HG03175 (cell line): ENCODE results near the gene PIK3R3.

ENCODE experiments used
- ATAC-seq: cut with Tn5 transposase; IDR thresholded peaks from one replicate; pipeline ENCODE4 v1.9.1; 2021; ENCODE audit warnings: mild to moderate bottlenecking, moderate library complexity; ENCODE audit not compliant: unreplicated experiment

The PIK3R3 gene

DNA sequence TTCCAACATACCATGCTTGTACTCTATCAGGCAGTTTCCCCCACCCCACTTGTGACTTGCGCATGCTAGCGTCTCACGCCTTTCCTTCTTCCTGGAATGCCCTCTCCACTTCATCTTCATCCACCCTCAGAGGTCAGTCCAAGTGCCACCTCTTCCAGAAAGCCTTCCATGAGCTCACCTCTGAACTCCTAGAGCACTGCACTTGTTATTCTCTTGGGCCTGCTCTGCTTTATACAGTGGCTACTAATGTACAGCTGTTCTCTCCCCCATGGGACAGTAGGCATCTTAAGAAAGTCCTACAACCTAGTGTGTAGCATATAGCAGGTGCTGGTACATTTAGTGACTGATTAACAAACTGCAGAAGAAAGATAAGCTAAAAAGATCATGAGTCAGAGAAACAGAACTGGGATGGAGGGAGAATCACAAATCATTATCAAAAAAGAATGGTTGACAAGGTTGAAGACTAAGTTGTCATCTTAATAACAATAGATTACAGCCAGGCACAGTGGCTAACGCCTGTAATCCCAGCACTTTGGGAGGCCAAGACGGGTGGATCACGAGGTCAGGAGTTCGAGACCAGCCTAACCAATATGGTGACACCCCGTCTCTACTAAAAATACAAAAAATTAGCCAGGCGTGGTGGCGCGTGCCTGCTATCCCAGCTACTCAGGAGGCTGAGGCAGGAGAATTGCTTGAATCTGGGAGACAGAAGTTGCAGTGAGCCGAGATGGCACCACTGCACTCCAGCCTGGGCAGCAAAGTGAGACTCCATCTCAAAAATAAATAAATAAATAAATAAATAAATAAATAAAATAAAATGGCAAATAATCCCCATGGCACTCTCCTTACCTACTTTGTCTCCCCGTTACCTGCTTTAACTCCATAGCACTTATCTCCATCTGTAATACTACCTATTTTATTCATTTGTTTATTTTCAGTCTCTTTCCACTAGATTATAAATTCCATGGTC lies 26.2 kb upstream of the PIK3R3 start:
- peak; percentile 92 for ATAC-seq

DNA sequence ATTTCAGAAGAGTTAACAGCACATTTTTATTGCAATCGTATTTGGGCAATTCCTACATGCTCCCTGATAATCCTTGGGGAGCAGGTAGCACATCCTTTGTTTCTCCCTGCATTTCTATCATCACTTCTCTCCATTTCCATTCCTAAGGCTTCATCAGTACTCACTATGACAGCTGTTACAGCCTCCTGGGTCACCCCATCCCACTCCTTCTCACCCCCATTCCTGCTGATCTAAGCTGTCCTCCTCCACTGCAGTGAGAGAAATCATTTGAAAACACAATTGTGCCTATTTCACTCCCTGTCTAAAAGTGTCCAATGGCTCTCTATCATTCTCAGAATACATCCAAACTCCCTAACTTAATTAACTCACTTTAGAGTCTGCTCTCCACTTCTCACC lies 25.5 kb upstream of the PIK3R3 start:
- ATAC-seq: no peak

DNA sequence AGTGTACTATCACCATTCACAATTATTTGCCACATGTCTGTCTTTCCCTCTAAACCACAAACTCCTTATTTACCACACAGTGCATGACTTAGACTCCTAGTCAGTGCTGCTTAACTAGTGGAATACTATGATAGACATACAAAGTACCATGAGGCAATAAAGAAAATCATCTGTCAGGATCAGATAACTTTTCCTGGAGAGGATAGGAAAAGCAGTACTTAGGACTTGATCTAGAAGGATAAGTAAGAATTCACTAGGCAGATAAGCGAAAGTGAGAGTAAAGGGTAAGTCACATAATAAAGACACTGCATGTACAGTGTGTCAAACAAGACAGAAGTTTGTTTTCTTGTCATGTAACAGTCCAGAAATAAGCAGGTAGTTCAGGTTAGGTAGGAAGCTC lies 21.3 kb upstream of the PIK3R3 start:
- ATAC-seq: no peak

DNA sequence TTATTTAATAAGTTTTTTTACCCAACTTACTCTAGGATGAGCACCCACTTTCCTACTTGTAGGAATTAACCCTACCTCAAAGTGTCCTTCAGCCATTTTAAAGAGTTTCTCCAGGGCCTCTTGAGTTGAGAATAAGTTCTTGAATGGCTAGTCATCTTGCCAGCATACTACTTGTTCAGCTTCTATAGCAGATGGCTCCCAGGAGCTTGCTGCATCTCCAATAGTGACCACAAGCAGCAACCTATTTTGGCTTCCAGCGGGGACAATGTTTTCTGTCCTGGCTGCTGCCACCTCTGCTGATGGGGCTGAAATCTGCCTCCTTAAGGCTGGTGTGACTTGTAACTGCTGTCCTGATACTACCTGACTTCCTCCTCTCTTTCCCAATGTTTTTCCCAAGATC lies 20.8 kb upstream of the PIK3R3 start:
- ATAC-seq: no peak

DNA sequence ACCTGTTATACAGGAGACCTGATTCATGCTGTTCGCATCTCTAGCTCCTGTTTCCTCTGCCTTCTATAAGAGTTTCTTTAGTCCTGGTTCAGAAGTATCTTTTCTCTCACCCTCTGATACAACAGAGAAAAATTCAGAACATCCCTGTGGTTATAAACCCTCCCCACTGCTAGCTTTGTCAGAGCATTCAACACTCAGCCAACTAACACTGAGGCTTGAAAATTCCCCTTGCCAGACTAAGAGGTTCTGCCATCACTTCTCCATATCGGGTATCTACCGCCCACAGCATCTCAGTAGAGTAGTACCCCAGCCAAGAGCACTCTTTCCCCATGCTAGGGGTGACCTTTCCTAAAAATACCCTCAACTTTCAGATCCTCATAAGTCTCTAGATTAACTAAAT lies 19.6 kb upstream of the PIK3R3 start:
- no peak for ATAC-seq

DNA sequence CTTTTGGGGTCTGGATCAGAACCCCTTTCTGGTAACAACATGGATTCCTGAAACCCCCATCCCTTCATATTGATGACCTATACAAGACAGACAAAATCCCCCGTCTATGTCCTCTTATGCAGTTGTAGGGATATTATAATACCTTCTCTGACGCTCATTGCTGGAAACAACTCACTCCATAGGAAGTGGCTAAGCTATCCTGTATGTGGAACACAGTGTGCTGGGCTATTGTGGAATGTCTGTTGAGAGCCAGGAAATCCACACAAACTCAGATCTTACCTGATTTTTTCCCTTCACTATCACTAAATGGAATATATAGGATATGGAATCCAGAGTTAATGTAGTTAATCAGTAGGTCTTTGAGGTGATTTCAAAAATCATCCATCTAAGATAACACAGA lies 17.7 kb upstream of the PIK3R3 start:
- no peak for ATAC-seq

DNA sequence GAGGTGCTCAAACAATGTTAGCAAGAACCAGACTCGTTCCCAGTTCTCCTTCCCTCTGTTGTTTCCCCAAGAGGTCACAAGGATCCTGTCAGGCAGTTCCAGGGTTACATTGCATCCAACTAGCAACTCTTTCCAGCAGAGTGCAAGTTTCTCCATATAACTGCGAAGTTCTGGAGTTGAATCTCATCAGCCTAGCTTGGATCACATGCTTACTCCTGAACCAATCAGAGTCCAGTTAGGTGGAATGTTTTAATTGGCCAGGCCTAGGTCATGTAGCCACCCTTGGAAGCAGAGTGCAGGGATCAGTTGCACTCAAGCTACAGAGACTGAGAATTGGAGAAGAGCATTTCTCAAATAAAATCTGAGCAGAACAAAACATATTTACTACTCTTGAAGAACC lies 15.9 kb upstream of the PIK3R3 start:
- ATAC-seq: no peak

DNA sequence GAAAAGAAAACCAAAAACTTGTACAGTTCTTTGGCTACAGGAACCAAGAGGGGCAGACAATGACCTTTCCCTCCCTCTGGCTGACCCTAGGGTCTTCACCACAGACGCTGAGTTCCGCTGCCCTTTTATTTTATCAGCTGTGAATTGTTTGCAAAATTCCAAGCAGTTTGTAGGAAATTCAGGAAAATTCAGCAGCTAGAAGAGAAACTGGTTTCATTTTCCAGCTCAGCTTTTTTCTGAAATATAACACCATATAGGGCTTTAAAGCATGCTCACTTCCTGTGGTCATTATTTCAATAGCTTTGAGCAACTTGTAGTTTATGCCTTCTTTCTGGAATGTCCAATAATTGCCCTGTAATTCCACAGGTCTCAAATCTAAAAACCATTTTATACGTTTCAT lies 5.5 kb upstream of the PIK3R3 start:
- no peak for ATAC-seq

DNA sequence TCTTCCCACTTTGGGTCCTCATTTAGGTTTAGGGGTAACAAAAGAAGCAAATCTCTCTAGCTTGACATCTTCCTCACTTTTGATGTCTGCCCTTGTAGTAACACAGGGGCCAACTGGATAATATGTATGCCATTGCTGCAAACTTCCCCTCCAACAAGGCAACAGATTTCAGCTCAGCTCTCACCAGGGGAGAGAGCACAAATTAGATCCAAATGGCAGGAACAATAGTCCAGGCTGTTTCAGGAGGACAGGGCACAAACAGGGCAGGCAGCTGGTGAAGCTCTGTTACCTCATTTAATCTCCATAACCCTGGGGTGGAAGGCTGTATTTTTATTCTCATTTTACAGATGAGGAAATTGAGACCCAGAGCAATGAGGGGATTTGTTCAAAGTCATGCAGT lies 4.3 kb upstream of the PIK3R3 start:
- no peak for ATAC-seq

DNA sequence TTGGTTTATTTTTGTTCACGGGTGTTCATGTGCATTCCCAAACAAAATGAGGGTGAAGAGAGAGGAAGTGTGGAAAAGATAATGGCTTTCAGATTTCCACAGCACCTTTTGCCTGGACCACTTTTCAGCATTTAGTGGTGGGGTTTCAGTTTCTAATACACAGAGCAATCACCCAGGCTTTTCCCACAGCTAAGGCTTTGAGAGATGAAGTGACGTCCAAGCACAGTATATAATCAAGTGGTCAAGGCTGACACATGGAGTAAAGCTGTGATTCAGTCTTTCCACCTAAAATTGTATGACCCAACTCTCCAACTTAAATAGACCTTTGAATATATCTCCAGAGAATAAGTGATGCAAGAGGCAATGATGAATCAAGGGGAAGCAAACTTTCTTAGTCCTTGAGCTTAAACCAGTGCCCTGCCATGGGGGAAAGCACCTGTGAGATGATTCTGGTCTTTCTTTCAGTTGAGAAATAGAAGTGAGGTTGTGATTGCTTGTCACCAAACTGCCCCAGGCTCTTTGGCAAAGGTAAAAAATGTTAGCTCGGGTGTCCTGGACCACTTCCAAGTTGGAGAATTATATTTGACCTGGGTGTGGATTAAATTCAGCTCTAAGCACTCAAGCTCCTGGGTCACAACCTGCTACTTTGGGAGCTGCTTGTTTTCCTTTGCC lies 2.4 kb upstream of the PIK3R3 start:
- no peak for ATAC-seq

DNA sequence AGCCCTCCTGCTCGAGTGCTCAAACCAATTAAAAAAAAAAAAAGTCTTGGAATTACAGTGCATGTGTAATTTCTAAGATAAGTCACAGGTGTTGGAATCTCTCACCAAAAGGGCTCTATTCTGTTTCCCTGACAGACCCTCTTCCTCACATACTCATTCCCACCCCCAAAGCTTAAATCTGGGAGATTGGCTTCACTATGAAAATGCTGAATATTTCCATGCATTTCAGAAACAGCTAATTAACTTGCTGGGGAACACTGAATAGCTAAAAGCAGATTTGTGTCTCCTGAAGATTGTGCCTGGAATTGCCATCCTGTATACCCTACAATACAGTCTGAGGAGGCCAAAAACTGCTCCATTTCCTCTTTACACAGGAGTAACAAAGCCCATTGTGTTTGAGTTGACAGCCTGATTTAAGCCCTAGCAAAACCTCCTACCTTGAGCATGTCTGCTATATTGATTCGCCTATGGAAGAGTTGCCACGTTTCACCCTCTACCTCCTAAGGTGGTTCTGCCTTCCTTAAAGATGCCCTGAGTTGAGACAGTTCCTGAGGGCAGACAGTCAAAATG lies 1.4 kb upstream of the PIK3R3 start:
- ATAC-seq: no peak

DNA sequence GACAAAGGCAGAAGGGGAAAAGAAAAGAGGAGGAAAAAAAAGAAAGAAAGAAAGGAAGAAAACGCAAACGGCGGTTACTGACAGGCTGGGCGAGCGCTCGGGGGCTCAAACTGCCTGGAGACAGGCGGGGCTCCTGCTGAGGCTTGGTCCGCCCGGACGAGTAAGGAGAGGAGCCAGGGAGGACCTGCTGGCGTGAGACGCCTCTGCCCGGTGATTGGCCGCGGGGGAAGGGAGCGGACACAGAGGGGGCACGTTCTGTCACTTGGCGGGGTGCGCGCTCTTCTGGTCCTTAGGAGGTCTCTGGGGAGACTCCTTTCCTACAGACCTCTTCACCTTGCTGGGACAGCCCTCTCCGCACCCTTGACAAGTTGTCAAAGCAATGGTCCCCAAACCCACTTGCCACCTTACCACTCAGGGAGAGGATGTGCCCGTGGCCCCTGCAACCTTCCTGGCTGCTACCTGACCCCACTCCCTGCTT lies 791 bp upstream of the PIK3R3 start:
- peak; percentile 57 for ATAC-seq

DNA sequence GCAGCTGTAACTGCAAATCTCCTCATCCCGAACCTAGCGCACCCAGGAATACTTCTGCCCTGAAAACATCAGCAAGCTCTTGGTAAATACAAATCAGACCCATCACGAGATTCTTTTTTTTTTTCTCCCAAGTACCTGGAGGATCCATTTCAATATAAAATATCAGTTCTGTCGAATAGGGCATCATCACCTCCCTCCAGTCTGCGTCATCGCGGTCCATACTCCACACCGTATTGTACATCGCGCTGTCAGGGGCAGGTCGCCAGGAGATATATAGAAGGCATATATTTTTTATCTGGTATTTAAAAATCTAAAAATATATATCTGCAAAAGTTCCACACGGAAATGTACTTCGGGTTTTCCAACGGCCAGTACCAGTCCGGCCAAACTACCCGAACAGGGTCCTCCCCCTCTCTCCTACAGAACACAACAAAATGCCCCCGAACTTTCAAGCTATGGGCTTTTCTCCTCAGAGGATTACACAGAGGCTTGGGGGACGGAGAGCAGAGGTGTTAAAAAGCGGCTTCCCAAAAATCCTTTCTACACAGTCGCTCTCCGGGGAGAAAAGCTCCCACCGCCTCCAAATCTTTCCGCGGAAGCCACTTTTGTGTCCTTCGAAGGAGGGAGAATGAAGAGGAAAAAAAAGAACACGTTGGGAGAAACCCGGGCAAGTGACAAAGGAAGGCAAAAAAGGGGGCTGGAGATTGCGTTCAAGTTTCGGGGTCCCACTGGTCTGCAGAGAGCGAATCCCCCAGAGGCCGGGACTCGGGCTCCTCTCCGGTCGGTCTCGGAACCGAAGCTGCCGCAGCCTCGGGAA lies 509 bp downstream of the PIK3R3 start:
- no peak for ATAC-seq

DNA sequence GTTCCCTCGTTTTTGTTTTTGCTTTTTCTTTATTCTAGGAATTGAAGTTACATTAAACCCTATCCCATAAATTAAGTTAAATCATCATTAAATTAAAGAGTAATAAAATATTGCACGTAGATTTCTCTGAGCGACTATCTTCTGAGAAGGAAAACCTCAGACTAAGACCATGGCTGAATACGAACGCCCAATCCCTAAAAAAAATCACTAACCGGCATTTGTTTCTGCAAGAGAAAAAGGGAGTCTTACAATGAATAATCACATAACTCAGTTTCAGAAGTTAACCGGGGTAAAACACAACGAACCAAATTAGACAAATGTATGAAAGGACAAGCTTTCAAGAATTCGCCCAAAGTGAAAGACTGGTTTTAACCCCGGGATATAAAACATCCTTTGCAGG lies 1.3 kb downstream of the PIK3R3 start:
- ATAC-seq: no peak

DNA sequence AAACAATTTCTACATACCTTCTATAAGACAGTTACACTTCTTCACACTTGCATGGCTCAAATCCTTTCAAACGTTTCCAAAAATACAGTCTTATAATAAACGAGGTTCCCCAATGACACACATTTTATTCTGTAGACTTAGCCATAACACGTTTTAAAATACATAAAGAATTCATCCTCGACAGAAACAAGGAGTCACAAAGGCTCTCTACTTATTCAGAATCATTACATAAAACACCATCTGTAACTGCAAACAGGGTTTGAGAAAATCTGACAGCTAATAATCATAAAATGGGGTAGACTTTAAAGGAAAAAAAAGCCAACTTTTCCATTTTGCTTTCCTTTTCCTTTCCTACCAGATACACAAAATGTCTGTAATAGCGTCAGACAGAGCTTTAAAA lies 1.8 kb downstream of the PIK3R3 start:
- ATAC-seq: no peak

DNA sequence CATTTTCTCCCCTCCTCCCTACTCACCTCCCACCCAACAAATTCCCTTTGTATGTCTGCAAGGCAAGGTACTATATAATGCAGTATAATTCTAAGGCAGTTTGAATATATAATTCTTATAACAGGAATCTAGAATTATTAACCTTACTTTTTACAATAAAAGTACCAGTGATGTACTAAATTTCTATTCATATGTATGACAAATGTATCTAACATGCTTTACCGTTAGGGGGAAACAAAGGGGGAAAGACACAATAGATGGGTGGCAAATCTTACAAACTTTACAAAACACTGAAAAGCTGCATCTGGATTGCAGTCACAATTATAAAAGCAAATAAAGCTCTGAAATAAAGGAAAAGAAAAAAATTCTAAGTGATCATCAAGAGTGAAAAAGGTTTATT lies 2.3 kb downstream of the PIK3R3 start:
- no peak for ATAC-seq

DNA sequence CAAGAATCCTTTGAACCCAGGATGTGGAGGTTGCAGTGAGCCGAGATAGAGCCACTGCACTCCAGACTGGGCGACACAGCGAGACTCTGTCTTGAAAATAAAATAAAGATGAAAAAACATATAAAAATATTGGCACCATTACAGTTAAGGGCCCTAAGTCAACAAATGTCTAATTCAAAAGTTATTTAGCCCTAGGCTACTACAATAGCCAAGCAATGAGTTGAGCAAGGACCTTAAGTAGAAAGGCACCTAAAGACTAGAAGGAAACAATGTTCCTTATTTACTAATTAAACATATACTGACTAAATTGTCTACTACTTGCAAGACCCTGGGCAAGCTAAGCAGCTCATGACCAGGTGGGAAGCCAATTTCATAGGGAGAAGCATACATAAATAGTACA lies 4.1 kb downstream of the PIK3R3 start:
- no peak for ATAC-seq

DNA sequence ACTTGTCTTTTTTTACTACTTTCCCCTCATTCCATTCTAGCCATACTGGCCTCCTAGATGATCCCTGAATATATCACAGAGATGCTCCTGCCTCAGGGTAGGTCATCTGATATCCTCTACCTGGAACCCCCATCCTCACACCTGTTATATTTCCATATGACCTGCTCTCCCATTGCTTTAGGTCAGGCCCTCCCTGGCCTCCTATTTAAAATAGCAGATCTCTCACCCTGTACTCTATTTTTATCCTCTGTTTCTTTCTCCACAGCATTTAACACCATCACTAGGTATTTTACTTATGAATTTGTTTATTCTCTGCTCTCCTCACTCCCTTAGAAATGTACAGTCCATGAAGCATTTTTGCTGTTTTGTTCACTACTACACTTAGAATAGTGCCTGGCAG lies 13.6 kb downstream of the PIK3R3 start:
- ATAC-seq: no peak

DNA sequence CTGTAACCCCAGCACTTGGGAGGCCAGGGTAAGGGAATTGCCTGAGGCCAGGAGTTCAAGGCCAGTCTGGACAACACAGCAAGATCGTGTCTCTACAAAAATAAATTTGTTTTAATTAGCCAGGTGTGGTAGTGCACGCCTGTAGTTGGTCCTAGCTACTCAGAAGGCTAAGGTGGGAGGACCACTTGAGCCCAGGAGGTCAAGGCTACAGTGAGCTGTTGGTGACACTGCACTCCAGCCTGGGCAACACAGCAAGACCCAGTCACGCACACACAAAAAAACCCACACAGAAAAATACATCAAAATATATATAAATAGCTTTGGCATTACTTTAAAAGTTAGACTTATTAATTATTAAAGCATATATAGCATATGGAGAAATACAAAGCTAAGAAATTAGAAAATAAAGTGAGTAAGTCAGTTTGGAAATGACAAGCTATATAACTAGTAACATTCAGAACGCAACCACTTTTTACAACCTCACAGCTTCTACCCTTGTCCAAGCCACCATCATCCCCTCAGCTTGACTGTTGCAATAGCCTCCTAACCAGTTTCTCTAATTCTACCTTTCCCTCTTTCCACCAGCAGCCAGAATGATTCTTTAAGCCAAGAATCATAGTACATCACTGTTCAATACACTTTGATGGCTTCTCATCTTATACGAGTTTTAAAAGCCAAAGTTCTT lies 14.5 kb downstream of the PIK3R3 start:
- ATAC-seq: no peak

DNA sequence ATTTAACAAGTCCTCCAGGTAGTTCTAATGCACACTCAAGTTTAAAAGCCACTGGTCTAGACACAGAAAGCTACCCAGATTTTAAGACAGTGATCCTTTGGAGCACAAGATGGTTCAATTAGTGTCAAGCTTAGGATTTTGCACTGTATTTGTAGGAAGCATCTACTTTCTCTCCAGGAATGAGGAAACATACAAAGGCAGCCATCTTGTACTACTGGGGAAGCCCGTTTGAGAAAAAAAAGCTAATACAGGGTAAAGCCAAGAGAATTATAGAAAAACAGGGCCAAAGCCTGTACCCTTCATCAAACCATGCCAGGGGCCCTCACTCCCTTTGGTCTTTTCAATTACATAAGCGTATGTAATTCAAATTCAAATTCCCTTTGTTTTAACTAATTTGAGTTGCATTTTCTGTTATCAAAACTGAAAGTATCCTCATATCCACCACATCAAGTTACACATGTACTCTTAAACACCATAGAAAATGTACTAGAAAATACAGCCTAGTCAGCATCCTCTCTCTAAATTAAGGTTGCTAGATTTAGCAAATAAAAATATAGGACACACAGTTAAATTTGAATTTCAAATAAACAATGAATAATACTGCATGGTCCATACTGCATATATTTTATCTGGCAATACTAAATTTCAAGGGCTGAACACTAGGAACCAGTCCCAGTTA lies 17.4 kb downstream of the PIK3R3 start:
- no peak for ATAC-seq
